LNCaP clone FGC (cell line): ENCODE results near the gene MYO5C.

Source experiments
- DNase-seq: peaks from one replicate; pipeline ENCODE4 v3.0.0-alpha.2; 2011; ENCODE audit warnings: low read depth
- H3K4me3 ChIP-seq: 2 replicates; pipeline ENCODE4 v1.5.1; 2011; ENCODE audit warnings: mild to moderate bottlenecking, low read depth, low read length, control low read depth
- TF ChIP-seq, protein P1 (sequence below): IDR thresholded peaks from 2 replicates; pipeline ENCODE4 v1.5.1; 2012; ENCODE audit warnings: mild to moderate bottlenecking; ENCODE audit not compliant: control insufficient read depth, insufficient read depth; ENCODE audit errors: extremely low read depth

MYO5C gene

DNA sequence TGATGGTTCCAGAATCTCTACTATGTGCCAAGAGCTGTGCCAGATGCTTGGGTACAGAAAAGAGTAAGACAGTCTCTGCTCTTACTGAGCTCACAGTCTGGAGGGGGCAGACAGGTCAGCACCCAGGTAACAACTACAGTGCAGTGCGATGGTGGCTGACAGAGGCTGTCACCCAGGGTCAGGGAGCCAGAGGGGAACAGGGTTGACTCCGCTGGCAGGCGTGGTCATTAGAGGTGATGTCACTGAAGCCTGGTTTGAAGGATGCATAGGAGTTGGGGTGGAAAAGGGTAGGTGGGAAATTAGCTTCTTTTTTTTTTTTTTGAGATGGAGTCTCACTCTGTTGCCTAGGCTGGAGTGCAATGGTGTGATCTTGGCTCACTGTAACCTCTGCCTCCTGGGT lies 136.0 kb downstream of the MYO5C start:
- no peak for DNase-seq
- TF ChIP-seq, protein P1, sequence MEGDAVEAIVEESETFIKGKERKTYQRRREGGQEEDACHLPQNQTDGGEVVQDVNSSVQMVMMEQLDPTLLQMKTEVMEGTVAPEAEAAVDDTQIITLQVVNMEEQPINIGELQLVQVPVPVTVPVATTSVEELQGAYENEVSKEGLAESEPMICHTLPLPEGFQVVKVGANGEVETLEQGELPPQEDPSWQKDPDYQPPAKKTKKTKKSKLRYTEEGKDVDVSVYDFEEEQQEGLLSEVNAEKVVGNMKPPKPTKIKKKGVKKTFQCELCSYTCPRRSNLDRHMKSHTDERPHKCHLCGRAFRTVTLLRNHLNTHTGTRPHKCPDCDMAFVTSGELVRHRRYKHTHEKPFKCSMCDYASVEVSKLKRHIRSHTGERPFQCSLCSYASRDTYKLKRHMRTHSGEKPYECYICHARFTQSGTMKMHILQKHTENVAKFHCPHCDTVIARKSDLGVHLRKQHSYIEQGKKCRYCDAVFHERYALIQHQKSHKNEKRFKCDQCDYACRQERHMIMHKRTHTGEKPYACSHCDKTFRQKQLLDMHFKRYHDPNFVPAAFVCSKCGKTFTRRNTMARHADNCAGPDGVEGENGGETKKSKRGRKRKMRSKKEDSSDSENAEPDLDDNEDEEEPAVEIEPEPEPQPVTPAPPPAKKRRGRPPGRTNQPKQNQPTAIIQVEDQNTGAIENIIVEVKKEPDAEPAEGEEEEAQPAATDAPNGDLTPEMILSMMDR, result no peak
- no peak overlapping the region for H3K4me3 ChIP-seq

DNA sequence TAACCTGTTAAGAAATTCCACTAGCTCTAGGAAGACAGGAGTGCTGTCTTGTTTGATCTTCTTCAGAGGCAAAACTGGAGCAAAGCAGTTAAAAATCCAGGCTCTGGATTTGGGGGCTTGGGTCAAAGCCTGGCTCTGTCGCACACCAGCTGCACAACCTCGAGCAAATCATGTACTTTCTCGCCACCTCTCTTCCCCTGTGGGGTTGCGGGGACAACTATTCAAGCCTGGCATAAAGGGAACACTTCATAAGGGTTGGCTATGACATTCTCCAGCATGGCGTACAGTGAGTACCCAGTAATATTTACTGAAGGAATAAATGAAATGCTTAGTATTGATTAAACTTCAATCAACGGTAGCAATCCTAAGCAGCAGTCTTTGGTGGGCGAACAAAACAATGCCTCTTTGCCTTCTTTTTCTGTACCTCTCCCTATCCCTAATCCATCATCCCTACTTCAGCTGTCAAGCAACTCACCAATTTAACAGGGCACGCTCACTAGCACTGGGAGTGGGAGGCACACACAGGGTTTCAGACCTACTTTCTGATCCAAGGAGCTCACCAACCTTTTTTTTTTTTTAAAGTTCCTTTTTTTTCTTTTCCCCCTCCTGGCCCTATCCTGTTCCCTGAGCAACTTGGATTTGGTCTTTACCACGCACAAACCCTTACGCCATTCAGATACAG lies 137.4 kb downstream of the MYO5C start:
- TF ChIP-seq, protein P1, result no peak
- no peak overlapping the region for H3K4me3 ChIP-seq

DNA sequence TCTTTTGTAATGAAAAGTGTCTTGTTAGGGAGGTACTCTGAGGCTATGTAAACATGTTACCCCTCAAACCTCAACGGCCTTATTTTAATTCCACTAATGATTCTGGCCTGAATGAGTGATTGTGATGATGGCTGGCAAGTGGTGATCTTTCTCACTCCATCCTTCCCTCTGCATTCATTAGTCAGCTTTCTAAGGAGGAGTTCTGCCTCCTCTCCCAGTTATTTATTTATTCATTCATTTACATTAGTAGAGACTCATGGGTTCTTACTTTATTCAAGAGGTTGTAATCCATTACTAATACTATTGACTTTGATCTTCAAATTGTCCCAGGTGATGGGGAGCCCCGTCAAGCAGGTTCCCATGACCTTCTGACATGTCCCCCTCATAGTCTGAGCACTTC lies 139.7 kb downstream of the MYO5C start:
- no peak for DNase-seq
- TF ChIP-seq, protein P1, result no peak
- H3K4me3 ChIP-seq, result no peak overlapping the region

More for the DNA sequence above, 137.4 kb downstream of the MYO5C start:
- no peak for DNase-seq

DNA sequence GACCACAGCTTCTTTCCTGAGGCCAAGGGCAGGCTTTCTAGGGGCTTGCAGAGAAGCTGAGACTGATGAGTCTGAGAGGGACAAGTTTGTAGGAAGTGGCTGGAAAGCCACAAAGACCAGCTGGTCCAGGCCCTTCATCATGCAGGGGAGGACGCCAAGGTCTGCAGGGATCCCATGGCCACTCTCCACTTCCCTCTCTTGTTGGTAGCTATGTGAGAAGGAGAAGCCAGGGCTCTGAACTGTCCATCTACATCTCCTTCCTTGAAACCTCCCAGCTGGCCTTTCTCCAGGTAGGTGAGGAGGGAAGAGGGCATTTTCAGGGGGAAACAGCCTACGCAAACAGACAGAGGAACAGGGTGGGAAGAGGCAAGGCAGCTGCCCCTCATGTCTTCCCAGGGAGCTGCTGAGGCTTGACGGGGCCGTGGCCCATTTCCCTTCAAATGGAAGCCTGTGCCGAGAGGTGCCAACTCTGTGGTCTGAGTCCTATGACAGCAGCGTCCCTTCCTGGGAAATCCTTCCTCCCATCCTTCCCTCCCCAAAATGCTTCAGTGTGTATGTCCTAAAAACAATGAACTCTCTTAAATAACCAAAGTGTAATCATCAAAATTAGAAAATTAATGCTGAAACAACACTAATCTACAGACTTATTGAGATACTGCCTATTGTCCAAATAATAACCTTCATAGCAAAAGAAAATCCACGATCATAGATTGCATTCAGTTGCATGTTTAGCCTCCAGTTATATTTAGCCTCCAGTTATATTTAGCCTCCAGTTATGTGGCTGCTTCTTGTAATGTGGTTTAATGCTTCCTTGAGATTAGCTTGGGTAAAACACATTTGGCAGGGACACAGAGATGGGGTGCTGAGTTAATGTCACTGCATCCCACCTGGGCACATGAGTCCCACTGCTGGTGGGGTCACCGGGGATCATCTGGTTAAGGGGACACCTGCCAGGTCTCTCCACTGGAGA lies 140.4 kb downstream of the MYO5C start:
- H3K4me3 ChIP-seq, result no peak overlapping the region
- no peak for DNase-seq
- TF ChIP-seq, protein P1, result no peak

DNA sequence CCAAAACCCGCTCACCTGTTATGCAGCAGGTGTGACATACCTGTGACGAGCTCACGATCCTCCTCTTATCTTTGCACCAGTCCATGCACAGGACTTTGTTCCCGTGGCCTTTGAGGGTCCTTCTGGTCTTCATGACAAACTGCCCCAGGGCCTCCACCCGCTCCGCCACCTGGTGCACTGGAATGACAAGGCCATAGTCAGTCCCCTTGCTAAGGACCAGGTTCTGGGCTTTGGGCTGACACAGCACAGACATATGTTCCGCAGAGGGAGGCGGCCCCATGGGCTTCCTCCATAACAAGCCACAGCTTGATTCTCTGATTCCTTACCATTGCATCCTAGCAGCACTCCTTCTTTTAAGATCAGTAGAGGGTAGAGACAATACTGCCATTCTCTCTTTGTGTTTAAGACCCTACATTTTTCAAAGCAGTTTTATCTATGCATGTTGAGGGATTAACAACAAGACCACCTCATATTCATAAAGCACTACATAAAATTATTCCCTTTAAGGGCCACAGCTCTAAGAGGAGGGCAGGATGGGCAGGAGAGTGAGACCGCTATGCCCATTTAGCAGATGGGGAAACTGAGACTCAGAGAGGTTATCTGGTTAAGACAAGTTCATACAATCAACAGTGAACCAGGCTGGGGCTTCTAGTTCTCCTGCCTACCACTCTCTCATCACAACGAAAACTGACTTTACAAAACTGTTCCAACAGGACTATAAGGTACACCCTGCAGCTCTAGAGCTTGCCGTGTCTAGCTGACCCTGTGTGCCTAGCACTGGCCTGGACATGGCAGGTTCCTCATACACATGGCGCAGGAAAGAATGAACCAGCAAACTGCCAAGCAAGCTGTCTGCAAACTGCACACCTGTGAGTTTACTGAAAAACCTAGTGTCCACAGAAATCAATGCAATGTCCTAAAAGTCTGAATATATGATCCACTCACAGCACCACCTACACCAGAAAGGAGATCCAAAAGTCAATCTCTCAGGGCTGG lies 141.4 kb downstream of the MYO5C start:
- no peak overlapping the region for H3K4me3 ChIP-seq
- DNase-seq, result no peak
- TF ChIP-seq, protein P1, result no peak

DNA sequence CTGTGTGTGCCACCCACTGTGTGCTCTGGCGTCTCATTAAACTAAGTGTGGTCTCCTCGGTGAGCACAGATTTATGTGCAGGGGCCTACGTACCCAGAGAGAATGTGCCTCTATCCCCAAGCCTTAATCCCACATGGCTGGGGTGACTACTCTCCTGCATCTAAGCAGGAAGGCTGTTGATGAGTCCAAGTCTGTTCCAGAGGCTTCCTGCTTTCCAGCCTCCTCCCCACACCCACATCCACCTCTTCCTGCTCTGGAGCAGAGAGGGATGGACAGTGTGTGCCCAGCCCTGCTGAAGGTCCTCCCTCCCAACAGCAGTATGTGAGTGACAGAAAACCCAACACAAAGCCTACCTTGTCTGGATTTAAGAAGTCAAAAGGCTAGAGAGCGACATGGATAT lies 144.3 kb downstream of the MYO5C start:
- no peak overlapping the region for H3K4me3 ChIP-seq
- TF ChIP-seq, protein P1, result no peak
- no peak for DNase-seq
